Tibial nerve (tissue), 4 donors: Measurements from ENCODE around the gene CCR5. TPM values are rescaled to one million over a fixed set of nuclear protein-coding genes. Genes with fewer than 3 reads are reported as not detected.

ENCODE experiments used
- DNase-seq, 2 donors: peaks; one replicate each; pipeline ENCODE4 v3.0.0-alpha.2; 2019; ENCODE audit warnings: low spot score in 2 of 2
- H3K27ac ChIP-seq, 4 donors: fragments of 200-600 bp; sonication (generic) in 3 of 4; one replicate each; pipeline ENCODE4 v1.5.1; 2017 to 2019; ENCODE audit warnings: mild to moderate bottlenecking in 1 of 4
- H3K27me3 ChIP-seq, 2 donors: fragments of 200-600 bp; sonication (generic) in 1 of 2; one replicate each; pipeline versions ENCODE4 v1.5.1 to v1.6.0; 2017 to 2019
- H3K36me3 ChIP-seq, 3 donors: fragments of 200-600 bp; sonication (generic); one replicate each; pipeline ENCODE4 v1.5.1; 2018 to 2019
- H3K4me1 ChIP-seq, 4 donors: fragments of 200-600 bp; sonication (generic) in 3 of 4; one replicate each; pipeline ENCODE4 v1.5.1; 2017 to 2019
- H3K4me3 ChIP-seq, 4 donors: fragments of 200-600 bp; sonication (generic) in 3 of 4; one replicate each; pipeline ENCODE4 v1.5.1; 2017 to 2019; ENCODE audit warnings: mild to moderate bottlenecking in 1 of 4, moderate library complexity in 1 of 4
- H3K9me3 ChIP-seq, 4 donors: fragments of 200-600 bp; sonication (generic) in 3 of 4; one replicate each; pipeline ENCODE4 v1.5.1; 2017 to 2019
- EP300 ChIP-seq, 2 donors: sonication (generic); formaldehyde crosslinking; IDR thresholded peaks; one replicate each; pipeline ENCODE4 v1.6.1; 2017; ENCODE audit warnings: antibody characterized with exemption in 2 of 2, mild to moderate bottlenecking in 1 of 2
- POLR2A ChIP-seq, 2 donors: fragments of 450-650 bp; IDR thresholded peaks; one replicate each; pipeline ENCODE4 v1.6.1; 2017; ENCODE audit warnings: antibody characterized with exemption in 2 of 2, mild to moderate bottlenecking in 2 of 2, moderate library complexity in 2 of 2
- WGBS, 2 donors: methylation state at CpG; one replicate each; pipeline ENCODE4 v1.1.5; 2018; 5-methylcytosine and 5-hydroxymethylcytosine counted together
- total RNA-seq, 4 donors: library from RNA; depleted of rRNA; stranded (reverse); fragments of >200 nt; gene quantifications; one replicate each; pipeline ENCODE4 v1.1.0, GENCODE V29; 2016
- TF ChIP-seq, protein P1 (sequence below), 5 experiments: fragments of 200-600 bp in 3 of 5; fragments of 450-650 bp in 2 of 5; sonication (generic) in 3 of 5; IDR thresholded peaks; one replicate each; pipeline ENCODE4 v1.5.1; 2016 to 2019; ENCODE audit warnings: antibody characterized with exemption in 5 of 5, mild to moderate bottlenecking in 3 of 5, moderate library complexity in 2 of 5

CCR5 gene
- total RNA-seq, 4 donors from 2014 or later: 0.22 to 1.2 (median 0.87) TPM

DNA sequence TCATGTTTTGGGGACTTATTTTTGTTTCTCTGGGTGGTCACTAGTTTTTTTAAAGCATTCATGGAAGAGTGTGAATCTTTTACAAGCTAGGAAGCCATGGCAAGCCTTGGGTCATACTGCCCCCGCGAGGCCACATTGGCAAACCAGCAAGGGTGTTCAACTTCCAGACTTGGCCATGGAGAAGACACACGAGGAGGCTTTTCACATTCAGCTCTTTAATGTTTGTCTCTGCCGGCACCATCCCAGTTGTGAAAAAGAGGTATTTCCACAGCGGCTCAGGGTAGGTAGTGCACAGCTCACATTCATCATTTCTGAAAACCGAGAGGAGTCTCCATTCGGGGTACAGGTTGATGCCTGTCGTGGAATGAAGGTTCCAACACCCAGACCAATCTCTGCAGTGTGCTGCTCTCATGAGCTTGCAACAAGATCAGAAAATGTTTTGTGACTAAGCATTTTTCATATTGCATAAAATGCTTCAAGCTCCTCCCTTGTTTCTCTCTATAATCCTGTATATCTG, 7.7 kb downstream of the CCR5 start:
- no peak overlapping the region for H3K27ac ChIP-seq
- H3K9me3 ChIP-seq: no peaks in the 10 kb centered on the region
- peaks cover 0 to 12% (median 3%) of the 10 kb centered on the region in 4 donors for H3K4me1 ChIP-seq
- peak; percentile 35 to 67 for DNase-seq
- TF ChIP-seq, protein P1, sequence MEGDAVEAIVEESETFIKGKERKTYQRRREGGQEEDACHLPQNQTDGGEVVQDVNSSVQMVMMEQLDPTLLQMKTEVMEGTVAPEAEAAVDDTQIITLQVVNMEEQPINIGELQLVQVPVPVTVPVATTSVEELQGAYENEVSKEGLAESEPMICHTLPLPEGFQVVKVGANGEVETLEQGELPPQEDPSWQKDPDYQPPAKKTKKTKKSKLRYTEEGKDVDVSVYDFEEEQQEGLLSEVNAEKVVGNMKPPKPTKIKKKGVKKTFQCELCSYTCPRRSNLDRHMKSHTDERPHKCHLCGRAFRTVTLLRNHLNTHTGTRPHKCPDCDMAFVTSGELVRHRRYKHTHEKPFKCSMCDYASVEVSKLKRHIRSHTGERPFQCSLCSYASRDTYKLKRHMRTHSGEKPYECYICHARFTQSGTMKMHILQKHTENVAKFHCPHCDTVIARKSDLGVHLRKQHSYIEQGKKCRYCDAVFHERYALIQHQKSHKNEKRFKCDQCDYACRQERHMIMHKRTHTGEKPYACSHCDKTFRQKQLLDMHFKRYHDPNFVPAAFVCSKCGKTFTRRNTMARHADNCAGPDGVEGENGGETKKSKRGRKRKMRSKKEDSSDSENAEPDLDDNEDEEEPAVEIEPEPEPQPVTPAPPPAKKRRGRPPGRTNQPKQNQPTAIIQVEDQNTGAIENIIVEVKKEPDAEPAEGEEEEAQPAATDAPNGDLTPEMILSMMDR (IDR thresholded peaks at IDR 0.05): peak; percentile 18 to 42 (median 39)
- no peak for TF ChIP-seq EP300 (IDR thresholded peaks at IDR 0.05)
- H3K27me3 ChIP-seq: no peaks in the 10 kb centered on the region
- H3K36me3 ChIP-seq: no peaks in the 10 kb centered on the region
- 39 to 42% methylated on average over 8 of the region's 8 CpGs for WGBS, 2 donors
- no peak overlapping the region for H3K4me3 ChIP-seq

DNA sequence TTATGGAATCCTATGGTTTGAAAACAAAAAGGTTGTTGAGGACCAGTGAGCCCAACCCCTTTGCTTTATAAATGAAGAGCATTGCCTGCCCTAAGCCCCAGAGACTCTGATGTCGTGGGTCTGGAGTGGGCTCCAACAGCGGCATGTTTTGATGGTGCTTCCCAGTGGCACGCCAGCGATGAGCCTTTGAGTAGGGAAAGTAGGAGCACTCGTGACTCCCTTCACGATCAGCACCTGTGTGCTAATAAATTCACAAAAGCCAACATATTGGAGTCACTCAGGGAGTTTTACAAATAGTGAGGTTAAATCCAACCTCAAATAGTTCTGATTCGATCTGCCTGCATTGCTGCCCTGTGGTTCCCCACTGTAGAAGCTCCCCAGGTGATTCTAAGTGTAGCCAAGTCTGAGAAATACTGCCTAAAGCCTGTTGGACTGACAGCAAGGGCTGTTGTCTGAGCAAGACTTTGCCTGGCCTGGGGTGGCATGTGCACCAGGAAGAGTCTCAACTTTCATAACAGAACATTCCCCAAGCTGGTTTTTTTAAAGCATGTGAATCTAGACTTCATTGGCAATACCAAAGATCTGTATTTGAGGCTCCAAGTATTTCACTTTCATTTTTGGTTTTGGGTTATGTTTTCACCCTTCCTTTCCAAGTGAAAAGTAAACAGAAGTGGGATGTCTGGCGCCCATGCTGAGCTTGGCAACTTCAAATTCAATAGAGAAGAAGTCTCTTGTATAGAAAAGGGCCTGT, 9.9 kb downstream of the CCR5 start:
- WGBS, 2 donors: 65 to 74% methylated on average over 8 of the region's 8 CpGs

DNA sequence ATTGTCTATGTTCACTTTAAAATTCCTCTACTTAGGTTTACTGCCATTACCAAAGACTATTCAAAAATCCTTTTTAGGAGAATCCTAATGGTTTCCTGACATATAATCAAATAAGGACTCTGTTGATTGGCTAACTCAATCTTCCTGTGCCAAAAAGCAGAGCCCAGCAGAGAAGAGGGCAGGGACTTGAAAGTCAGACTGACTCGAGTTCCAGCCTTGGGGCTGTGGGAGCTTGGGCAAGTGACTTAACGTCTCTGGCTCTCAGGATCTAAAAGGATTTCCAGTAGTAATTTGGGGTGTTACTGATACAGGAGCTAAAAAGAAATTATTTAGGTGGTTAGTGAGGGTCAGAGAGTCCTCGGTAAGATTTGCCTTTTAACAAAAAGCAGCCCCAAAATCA, 10.9 kb downstream of the CCR5 start:
- Histone ChIP-seq H3K4me3 (no peak overlapping the region), H3K4me1 (peaks cover 0 to 12% (median 6%) of the 10 kb centered on the region in 4 donors), H3K27ac (no peak overlapping the region), H3K36me3 (no peaks in the 10 kb centered on the region), H3K27me3 (no peaks in the 10 kb centered on the region), H3K9me3 (no peaks in the 10 kb centered on the region)
- 50 to 58% methylated on average over 3 of the region's 3 CpGs for WGBS, 2 donors
- DNase-seq: no peak
- TF ChIP-seq POLR2A (IDR thresholded peaks at IDR 0.05): no peak
- TF ChIP-seq EP300 (IDR thresholded peaks at IDR 0.05): no peak
- TF ChIP-seq, protein P1 (IDR thresholded peaks at IDR 0.05): no peak

More for the DNA sequence above, 9.9 kb downstream of the CCR5 start:
- Histone ChIP-seq H3K27ac (peak overlapping the region in 3 of 4 donors; percentile 28 to 48 (median 31)), H3K4me3 (no peak overlapping the region), H3K4me1 (peaks cover 0 to 12% (median 6%) of the 10 kb centered on the region in 4 donors), H3K36me3 (no peaks in the 10 kb centered on the region), H3K9me3 (no peaks in the 10 kb centered on the region), H3K27me3 (no peaks in the 10 kb centered on the region)
- no peak for DNase-seq
- TF ChIP-seq EP300 (IDR thresholded peaks at IDR 0.05): no peak
- no peak for TF ChIP-seq POLR2A (IDR thresholded peaks at IDR 0.05)
- TF ChIP-seq, protein P1 (IDR thresholded peaks at IDR 0.05): no peak

DNA sequence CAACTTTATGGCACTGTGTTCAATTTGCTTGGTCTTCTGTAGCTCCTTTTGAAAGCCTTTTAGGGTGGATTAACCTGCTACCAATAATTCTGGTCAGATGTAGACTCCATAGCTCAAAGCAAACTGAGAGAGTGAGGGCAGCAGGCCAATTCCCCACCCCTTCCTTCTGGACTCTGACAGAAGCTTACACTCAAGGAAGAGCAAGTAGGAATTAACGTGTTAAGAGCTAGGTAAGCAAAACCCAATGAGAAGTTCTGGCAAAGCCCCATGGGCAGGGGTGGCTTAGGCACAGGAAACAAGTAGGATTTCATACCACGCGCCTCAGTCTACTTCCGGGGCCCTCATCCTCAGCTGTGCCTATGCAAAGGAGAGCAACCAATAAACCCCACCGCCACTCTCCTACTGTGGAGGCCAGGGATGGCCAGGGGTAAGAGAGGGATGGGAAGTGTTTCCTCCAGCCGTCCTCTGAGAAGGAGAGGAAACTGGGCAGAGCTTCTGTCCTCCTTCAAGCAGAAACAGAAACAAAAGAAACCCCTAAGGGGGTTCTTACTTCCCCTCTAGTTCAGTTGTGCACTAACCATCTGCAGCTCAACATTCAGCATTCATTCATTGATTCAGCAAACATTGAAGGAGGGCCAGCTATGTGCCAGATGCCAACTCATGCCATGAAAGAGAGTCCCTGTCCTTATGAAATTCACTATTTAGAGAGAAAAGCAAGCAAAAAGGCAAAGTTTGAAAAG, 12.6 kb downstream of the CCR5 start:
- H3K36me3 ChIP-seq: no peaks in the 10 kb centered on the region
- no peak for TF ChIP-seq EP300 (IDR thresholded peaks at IDR 0.05)
- TF ChIP-seq, protein P1 (IDR thresholded peaks at IDR 0.05): no peak
- no peak for TF ChIP-seq POLR2A (IDR thresholded peaks at IDR 0.05)
- no peaks in the 10 kb centered on the region for H3K9me3 ChIP-seq
- H3K27ac ChIP-seq: peak overlapping the region in 1 of 4 donors; percentile 30
- H3K4me3 ChIP-seq: no peak overlapping the region
- peaks cover 0 to 12% (median 6%) of the 10 kb centered on the region in 4 donors for H3K4me1 ChIP-seq
- H3K27me3 ChIP-seq: no peaks in the 10 kb centered on the region
- WGBS, 2 donors: 61% methylated on average over 6 of the region's 6 CpGs
- DNase-seq: no peak

DNA sequence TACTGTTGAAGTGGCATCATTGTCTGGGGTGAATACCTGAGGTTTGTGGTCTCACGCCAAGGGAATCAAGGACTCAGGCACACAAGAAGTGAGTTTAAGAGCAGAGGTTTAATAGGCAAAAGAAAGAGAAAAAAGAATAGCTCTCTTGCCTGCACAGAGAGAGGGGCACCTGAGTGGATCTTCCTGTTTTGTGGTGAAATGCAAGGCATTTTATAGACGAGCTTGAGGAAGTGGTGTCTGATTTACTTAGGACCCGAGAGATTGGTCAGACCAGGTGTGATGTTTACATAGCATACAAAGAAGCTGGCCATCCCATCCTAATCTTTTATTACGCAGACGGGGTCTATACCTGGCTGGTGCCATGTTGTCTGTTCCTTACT, 13.2 kb downstream of the CCR5 start:
- H3K4me3 ChIP-seq: no peak overlapping the region
- no peaks in the 10 kb centered on the region for H3K36me3 ChIP-seq
- 59 to 67% methylated on average over 5 of the region's 5 CpGs for WGBS, 2 donors
- no peaks in the 10 kb centered on the region for H3K27me3 ChIP-seq
- TF ChIP-seq EP300 (IDR thresholded peaks at IDR 0.05) (no peak), POLR2A (IDR thresholded peaks at IDR 0.05) (no peak)
- TF ChIP-seq, protein P1 (IDR thresholded peaks at IDR 0.05): no peak
- no peak for DNase-seq
- H3K27ac ChIP-seq: peak overlapping the region in 1 of 4 donors; percentile 30
- no peaks in the 10 kb centered on the region for H3K9me3 ChIP-seq
- H3K4me1 ChIP-seq: peaks cover 0 to 12% (median 6%) of the 10 kb centered on the region in 4 donors
